SJCRH30 (cell line): ENCODE data around the gene GTF2A1L. TPM values are rescaled to one million over a fixed set of nuclear protein-coding genes. Genes with fewer than 3 reads are reported as not detected.
"Not testable (repeated sequence)": the region's sequence is repeated elsewhere in the genome, so short reads cannot be mapped to it uniquely, and the experiment has no call there.

Experiments used
- DNase-seq, 2 experiments: peaks; one replicate each; pipeline ENCODE4 v3.0.0-alpha.2; 2015 to 2020
- H3K27ac ChIP-seq: fragments of 250-450 bp; sonication (Bioruptor Pico); 2 replicates; pipeline ENCODE4 v1.5.1; 2020; ENCODE audit warnings: mild to moderate bottlenecking, moderate library complexity
- H3K27me3 ChIP-seq: fragments of 250-450 bp; sonication (Bioruptor Pico); 2 replicates; pipeline ENCODE4 v1.5.1; 2020; ENCODE audit warnings: mild to moderate bottlenecking, moderate library complexity
- H3K36me3 ChIP-seq: fragments of 250-450 bp; sonication (Bioruptor Pico); 2 replicates; pipeline ENCODE4 v1.5.1; 2020; ENCODE audit warnings: mild to moderate bottlenecking, moderate library complexity
- H3K4me1 ChIP-seq: fragments of 250-450 bp; sonication (Bioruptor Pico); 2 replicates; pipeline ENCODE4 v1.5.1; 2020; ENCODE audit warnings: mild to moderate bottlenecking, moderate library complexity
- H3K4me3 ChIP-seq: fragments of 250-450 bp; sonication (Bioruptor Pico); 2 replicates; pipeline ENCODE4 v1.5.1; 2020; ENCODE audit warnings: mild to moderate bottlenecking, moderate library complexity
- H3K9me3 ChIP-seq: fragments of 250-450 bp; sonication (Bioruptor Pico); replicated peaks from 2 replicates; pipeline ENCODE4 v1.5.1; 2020; ENCODE audit warnings: mild to moderate bottlenecking, moderate library complexity
- total RNA-seq: library from RNA; depleted of rRNA; stranded (reverse); fragments of >200 nt; shearing (Covaris generic); gene quantifications from 2 replicates; pipeline ENCODE4 v1.2.3, GENCODE V29; 2014

Gene GTF2A1L
- total RNA-seq, 1 experiment from 2014 or later, result 0.40 TPM

DNA sequence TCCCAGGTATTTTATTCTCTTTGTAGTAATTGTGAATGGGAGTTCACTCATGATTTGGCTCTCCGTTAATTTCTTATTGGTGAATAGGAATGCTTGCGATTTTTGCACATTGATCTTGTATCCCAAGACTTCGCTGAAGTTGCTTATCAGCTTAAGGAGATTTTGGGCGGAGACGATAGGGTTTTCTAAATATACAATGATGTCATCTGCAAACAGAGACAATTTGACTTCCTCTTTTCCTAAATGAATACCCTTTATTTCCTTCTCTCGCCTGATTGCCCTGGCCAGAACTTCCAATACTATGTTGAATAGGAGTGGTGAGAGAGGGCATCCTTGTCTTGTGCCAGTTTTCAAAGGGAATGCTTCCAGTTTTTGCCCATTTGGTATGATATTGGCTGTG, 86.0 kb downstream of the GTF2A1L start:
- H3K9me3 ChIP-seq, DNase-seq, H3K4me3 ChIP-seq, H3K36me3 ChIP-seq, H3K4me1 ChIP-seq, H3K27ac ChIP-seq, H3K27me3 ChIP-seq: not testable (repeated sequence)

- no peak for DNase-seq
- H3K36me3 ChIP-seq, result no peaks in the 10 kb centered on the region
Observed at GRCh38 chr2:48707466-48707865, 89.8 kb downstream of the GTF2A1L start.

GRCh38 chr2:48709096-48710034, 91.7 kb downstream of the GTF2A1L start:
- no peaks in the 10 kb centered on the region for H3K27me3 ChIP-seq
- H3K27ac ChIP-seq, result no peak overlapping the region
- H3K4me1 ChIP-seq, result no peaks in the 10 kb centered on the region

More at GRCh38 chr2:48707466-48707865, 89.8 kb downstream of the GTF2A1L start:
- H3K4me3 ChIP-seq, result no peak overlapping the region
- H3K4me1 ChIP-seq, result no peaks in the 10 kb centered on the region
- no peaks in the 10 kb centered on the region for H3K27me3 ChIP-seq
- no peaks in the 10 kb centered on the region for H3K9me3 ChIP-seq
- H3K27ac ChIP-seq, result no peak overlapping the region

DNA sequence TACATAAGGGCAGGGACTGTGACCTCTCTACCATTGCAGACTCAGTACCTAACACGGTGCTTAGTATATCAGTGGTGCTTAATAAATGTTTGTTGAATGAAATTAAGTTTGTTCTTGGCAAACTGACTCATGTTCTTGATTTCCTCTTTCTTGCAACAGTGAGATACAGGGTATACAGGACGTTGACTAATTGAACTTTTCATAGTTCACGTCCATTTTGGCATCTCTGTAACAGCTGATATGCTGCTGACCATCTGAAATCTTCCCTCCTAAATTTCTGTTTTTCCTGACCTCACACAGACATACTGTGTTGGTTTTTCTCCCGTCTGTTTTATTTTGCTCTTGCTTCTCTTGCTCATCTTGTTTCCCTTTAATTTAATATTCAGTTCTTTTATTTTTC, 93.7 kb downstream of the GTF2A1L start:
- Histone ChIP-seq H3K4me1 (no peaks in the 10 kb centered on the region; the same call in 1 of the 2 replicates), H3K4me3 (no peak overlapping the region), H3K27me3 (0 out of 2 replicates have a peak, but pooled peaks cover 3% of the 10 kb centered on the region), H3K36me3 (no peaks in the 10 kb centered on the region), H3K27ac (no peak overlapping the region), H3K9me3 (no peaks in the 10 kb centered on the region)
- no peak for DNase-seq

More at GRCh38 chr2:48709096-48710034, 91.7 kb downstream of the GTF2A1L start:
- H3K4me3 ChIP-seq, result no peak overlapping the region
- DNase-seq, result no peak
- H3K36me3 ChIP-seq, result no peaks in the 10 kb centered on the region
- H3K9me3 ChIP-seq, result no peaks in the 10 kb centered on the region

DNA sequence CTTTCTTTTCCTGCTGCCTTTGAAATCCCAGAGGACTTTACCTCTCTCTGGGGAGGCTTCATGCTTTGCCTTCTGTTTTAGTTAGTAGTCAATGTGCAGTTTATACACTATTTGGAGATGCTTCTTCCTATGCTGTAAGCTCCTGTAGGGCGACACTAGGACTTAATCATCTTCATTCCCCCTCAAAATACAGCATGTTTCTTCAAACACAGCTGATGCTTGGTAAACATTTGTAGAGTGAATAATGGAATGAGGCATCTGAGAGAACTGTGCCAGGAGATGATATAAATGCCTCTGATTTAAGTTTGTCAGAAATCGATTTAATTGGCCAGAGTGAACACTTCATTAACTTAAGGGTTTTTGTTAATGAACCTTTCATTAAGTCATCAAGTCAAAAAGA, 94.5 kb downstream of the GTF2A1L start:
- H3K27me3 ChIP-seq, result peaks cover 3% of the 10 kb centered on the region; the same call in 1 of the 2 replicates
- H3K9me3 ChIP-seq, result no peaks in the 10 kb centered on the region
- H3K4me3 ChIP-seq, result no peak overlapping the region
- H3K27ac ChIP-seq, result no peak overlapping the region
- no peaks in the 10 kb centered on the region for H3K36me3 ChIP-seq
- no peaks in the 10 kb centered on the region; the same call in 1 of the 2 replicates for H3K4me1 ChIP-seq
- DNase-seq, result no peak

DNA sequence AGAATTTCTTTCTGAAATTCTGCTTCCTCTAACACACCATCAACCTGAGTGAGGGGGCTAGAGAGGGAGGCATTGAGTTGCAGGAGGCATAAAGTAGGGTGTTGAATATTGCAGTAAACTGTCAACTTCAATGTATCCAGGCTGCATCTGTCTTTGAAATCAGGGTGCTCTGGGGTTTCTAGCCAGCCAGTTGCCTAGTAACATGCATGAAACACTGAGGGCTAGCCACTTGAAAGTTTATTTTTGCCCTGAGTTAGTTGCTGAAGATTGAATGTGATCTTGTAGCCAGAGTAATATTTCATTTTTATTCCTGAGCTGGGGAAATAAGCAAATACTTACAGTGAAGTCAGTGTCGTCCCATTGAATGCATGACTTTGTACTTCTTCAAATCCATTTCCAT, 96.0 kb downstream of the GTF2A1L start:
- no peak for DNase-seq

GRCh38 chr2:48714245-48714644, 96.6 kb downstream of the GTF2A1L start:
- DNase-seq, result no peak
- H3K27ac ChIP-seq, result no peak overlapping the region
- H3K27me3 ChIP-seq, result peaks cover 3% of the 10 kb centered on the region; the same call in 1 of the 2 replicates
- no peak overlapping the region for H3K4me3 ChIP-seq
- no peaks in the 10 kb centered on the region for H3K36me3 ChIP-seq
- no peaks in the 10 kb centered on the region; the same call in 1 of the 2 replicates for H3K4me1 ChIP-seq
- no peaks in the 10 kb centered on the region for H3K9me3 ChIP-seq

More for the DNA sequence above, 96.0 kb downstream of the GTF2A1L start:
- no peak overlapping the region for H3K4me3 ChIP-seq
- no peaks in the 10 kb centered on the region for H3K9me3 ChIP-seq
- H3K27ac ChIP-seq, result no peak overlapping the region
- H3K4me1 ChIP-seq, result no peaks in the 10 kb centered on the region; the same call in 1 of the 2 replicates
- H3K27me3 ChIP-seq, result peaks cover 3% of the 10 kb centered on the region; the same call in 1 of the 2 replicates
- H3K36me3 ChIP-seq, result no peaks in the 10 kb centered on the region

DNA sequence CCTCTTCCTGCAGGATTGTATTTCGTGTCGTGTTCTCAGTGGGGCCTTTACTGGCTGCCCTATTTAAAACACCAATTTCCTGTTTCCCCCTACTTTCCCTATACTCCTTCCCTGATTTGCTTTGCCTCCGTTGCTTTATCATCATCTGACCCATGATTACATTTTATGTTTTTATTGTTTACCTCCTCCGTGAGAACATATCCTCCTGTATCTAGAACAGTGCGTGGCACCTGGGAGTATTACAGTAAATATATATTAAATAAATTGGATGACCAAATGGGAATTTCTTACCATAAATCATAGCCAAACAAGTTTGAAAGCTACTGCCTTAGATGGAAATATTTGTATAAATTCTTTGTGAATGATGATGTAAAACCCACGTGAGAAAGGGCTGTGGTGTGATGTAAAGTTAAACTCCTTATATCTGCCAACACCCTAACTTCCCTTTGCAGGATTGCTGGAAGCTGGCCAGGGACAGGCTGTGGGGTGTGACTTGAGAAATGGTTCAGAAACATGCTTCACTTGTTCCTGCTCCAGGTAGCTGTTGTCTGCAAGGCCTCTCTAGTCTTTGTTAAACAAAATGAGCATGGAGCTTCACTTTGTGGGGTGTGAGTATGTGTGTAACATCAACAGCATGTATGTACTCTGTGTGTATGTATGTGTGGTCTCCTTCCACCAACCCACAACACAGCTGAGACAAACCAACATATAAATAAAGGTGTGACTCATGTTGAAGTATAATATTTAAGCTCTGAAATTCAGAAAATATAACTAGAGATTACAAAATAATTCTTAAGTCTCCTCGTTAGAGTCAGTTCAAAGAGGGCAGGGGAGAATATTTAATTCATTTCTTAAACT, 97.6 kb downstream of the GTF2A1L start:
- H3K9me3 ChIP-seq, result no peaks in the 10 kb centered on the region
- no peak for DNase-seq
- no peaks in the 10 kb centered on the region; the same call in 1 of the 2 replicates for H3K4me1 ChIP-seq
- no peak overlapping the region for H3K27ac ChIP-seq
- H3K4me3 ChIP-seq, result no peak overlapping the region
- H3K36me3 ChIP-seq, result no peaks in the 10 kb centered on the region
- peaks cover 3% of the 10 kb centered on the region for H3K27me3 ChIP-seq

- Histone ChIP-seq H3K4me3 (no peak overlapping the region), H3K27me3 (peaks cover 8% of the 10 kb centered on the region), H3K9me3 (no peaks in the 10 kb centered on the region), H3K27ac (no peak overlapping the region), H3K4me1 (no peaks in the 10 kb centered on the region; the same call in 1 of the 2 replicates), H3K36me3 (no peaks in the 10 kb centered on the region)
- peak; percentile 14 to 37 for DNase-seq
Observed at GRCh38 chr2:48715956-48716355, 98.3 kb downstream of the GTF2A1L start.

GRCh38 chr2:48717846-48718245, 100.2 kb downstream of the GTF2A1L start:
- H3K36me3 ChIP-seq, result no peaks in the 10 kb centered on the region
- no peak overlapping the region for H3K4me3 ChIP-seq
- no peak overlapping the region for H3K27ac ChIP-seq
- no peaks in the 10 kb centered on the region for H3K9me3 ChIP-seq
- no peaks in the 10 kb centered on the region; the same call in 1 of the 2 replicates for H3K4me1 ChIP-seq
- peaks cover 10% of the 10 kb centered on the region for H3K27me3 ChIP-seq
- DNase-seq, result no peak

GRCh38 chr2:48719480-48720177, 102.0 kb downstream of the GTF2A1L start:
- Histone ChIP-seq H3K4me1 (no peaks in the 10 kb centered on the region; the same call in 1 of the 2 replicates), H3K27ac (no peak overlapping the region), H3K36me3 (no peaks in the 10 kb centered on the region), H3K9me3 (no peaks in the 10 kb centered on the region), H3K4me3 (no peak overlapping the region), H3K27me3 (peaks cover 10% of the 10 kb centered on the region)
- no peak for DNase-seq

DNA sequence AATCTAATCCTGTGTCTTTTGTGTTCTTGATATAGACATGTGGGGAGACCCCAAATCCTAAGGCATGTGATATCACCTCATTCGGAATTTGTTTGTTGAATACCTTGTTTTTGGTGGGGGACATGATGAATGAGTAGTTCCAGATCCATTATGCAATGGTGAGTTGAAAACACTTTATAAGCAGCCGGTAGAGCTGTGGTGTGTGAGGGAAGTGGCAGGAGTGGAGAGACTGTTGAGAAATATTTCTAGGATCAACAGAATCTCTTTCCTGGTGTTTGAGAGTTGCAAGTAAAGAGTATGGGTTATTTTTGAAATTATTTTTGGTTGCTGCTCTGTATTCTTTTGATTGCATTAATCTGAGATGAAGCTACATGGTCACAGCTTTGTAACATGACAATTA, 103.5 kb downstream of the GTF2A1L start:
- no peaks in the 10 kb centered on the region for H3K4me1 ChIP-seq
- no peaks in the 10 kb centered on the region for H3K36me3 ChIP-seq
- H3K27me3 ChIP-seq, result peaks cover 9% of the 10 kb centered on the region
- no peak for DNase-seq
- H3K4me3 ChIP-seq, result no peak overlapping the region
- H3K27ac ChIP-seq, result no peak overlapping the region
- no peaks in the 10 kb centered on the region for H3K9me3 ChIP-seq

GRCh38 chr2:48722391-48722790, 104.7 kb downstream of the GTF2A1L start:
- Histone ChIP-seq H3K4me1 (no peaks in the 10 kb centered on the region), H3K9me3 (no peaks in the 10 kb centered on the region), H3K4me3 (no peak overlapping the region), H3K27me3 (peaks cover 7% of the 10 kb centered on the region), H3K27ac (no peak overlapping the region), H3K36me3 (no peaks in the 10 kb centered on the region)
- no peak for DNase-seq

DNA sequence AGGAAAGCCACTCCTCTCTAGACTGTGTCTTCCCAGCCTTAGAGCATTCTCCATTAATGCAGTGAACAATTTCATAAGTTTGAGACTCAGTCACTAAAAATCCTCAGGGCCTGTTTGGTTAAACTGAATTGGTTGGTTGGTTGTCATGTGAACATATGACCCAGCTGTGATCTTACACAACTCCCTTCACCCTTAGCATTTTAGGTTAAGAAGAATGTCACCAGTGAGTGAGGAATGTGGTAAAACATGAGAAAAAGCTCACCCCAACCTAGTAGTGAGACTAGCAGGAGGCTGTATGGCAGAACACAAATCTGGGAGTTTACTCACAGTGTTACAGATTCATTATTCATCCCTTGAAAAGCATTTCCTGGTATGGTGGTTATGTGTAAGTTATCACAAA, 105.5 kb downstream of the GTF2A1L start:
- peaks cover 7% of the 10 kb centered on the region for H3K27me3 ChIP-seq
- no peak for DNase-seq
- no peaks in the 10 kb centered on the region for H3K36me3 ChIP-seq
- H3K9me3 ChIP-seq, result no peaks in the 10 kb centered on the region
- H3K27ac ChIP-seq, result no peak overlapping the region
- H3K4me3 ChIP-seq, result no peak overlapping the region
- no peaks in the 10 kb centered on the region for H3K4me1 ChIP-seq
